IMR-90 (cell line): ENCODE data around the gene GPR171. TPM values are rescaled to one million over a fixed set of nuclear protein-coding genes. Genes with fewer than 3 reads are reported as not detected.

Experiments
- ATAC-seq: fragments of 200-7000 bp; cut with Tn5 transposase; 2 replicates; pipeline ENCODE4 v1.9.1; 2020; ENCODE audit warnings: low read depth, mild to moderate bottlenecking, moderate library complexity
- BruUV-seq: library from RNA; stranded (reverse); fragments of 400-500 nt; replicated peaks from 2 replicates; lab custom pipeline; 2021; lab: Mats Ljungman, UMichigan
- CTCF ChIA-PET: fragments of 300-600 bp; formaldehyde crosslinking; extraction: SDS; loops from one replicate; lab custom pipeline; 2021; ENCODE audit warnings: antibody characterized with exemption; lab: Yijun Ruan, JAX
- POLR2A ChIA-PET: fragments of 300-600 bp; sonication (Branson Sonifier 250); formaldehyde crosslinking; loops from one replicate; lab custom pipeline; 2022; ENCODE audit warnings: antibody characterized with exemption; ENCODE audit not compliant: unreplicated experiment; lab: Charles Lee
- DNase-seq: peaks from one replicate; pipeline ENCODE4 v3.0.0; 2013
- H2AFZ ChIP-seq: replicated peaks from 2 replicates; pipeline ENCODE3; 2013; ENCODE audit warnings: low read length, mild to moderate bottlenecking; ENCODE audit not compliant: poor library complexity
- H2AK5ac ChIP-seq: 2 replicates; pipeline ENCODE4 v1.6.1; 2013; ENCODE audit warnings: low read depth, low read length, inconsistent platforms
- H2AK9ac ChIP-seq: replicated peaks from 2 replicates; pipeline ENCODE3; 2013; ENCODE audit warnings: mild to moderate bottlenecking, low read depth, low read length, moderate library complexity; ENCODE audit not compliant: poor library complexity
- H2BK120ac ChIP-seq: 2 replicates; pipeline ENCODE4 v1.6.1; 2013; ENCODE audit warnings: low read depth, low read length, inconsistent platforms
- H2BK15ac ChIP-seq: 3 replicates; pipeline ENCODE4 v1.6.1; 2013; ENCODE audit warnings: low read depth, low read length, inconsistent platforms
- H2BK20ac ChIP-seq: 2 replicates; pipeline ENCODE4 v1.6.1; 2013; ENCODE audit warnings: low read depth, mild to moderate bottlenecking, inconsistent platforms, low read length, moderate library complexity
- H2BK5ac ChIP-seq: 2 replicates; pipeline ENCODE4 v1.6.1; 2013; ENCODE audit warnings: mild to moderate bottlenecking, low read depth, low read length, inconsistent platforms; ENCODE audit not compliant: poor library complexity, severe bottlenecking
- H3K14ac ChIP-seq: replicated peaks from 2 replicates; pipeline ENCODE4 v1.6.1; 2013; ENCODE audit warnings: low read depth, low read length, inconsistent platforms
- H3K18ac ChIP-seq: 2 replicates; pipeline ENCODE4 v1.6.1; 2013; ENCODE audit warnings: low read depth, low read length, control low read depth
- H3K23ac ChIP-seq: 2 replicates; pipeline ENCODE4 v1.6.1; 2013; ENCODE audit warnings: low read depth, low read length, inconsistent platforms
- H3K27ac ChIP-seq: 2 replicates; pipeline ENCODE4 v1.5.1; 2013; ENCODE audit warnings: mild to moderate bottlenecking, control low read depth, low read length; ENCODE audit not compliant: insufficient read depth
- H3K27me3 ChIP-seq: 2 replicates; pipeline ENCODE4 v1.6.1; 2013; ENCODE audit warnings: low read length; ENCODE audit not compliant: control insufficient read depth, insufficient read depth
- H3K36me3 ChIP-seq: 2 replicates; pipeline ENCODE4 v1.6.1; 2013; ENCODE audit warnings: low read length, mixed read lengths; ENCODE audit not compliant: control insufficient read depth, insufficient read depth
- H3K4ac ChIP-seq: 2 replicates; pipeline ENCODE4 v1.6.1; 2013; ENCODE audit warnings: low read depth, low read length, inconsistent platforms
- H3K4me1 ChIP-seq: 2 replicates; pipeline ENCODE4 v1.6.1; 2013; ENCODE audit warnings: low read length, mixed read lengths; ENCODE audit not compliant: control insufficient read depth, insufficient read depth
- H3K4me2 ChIP-seq: 2 replicates; pipeline ENCODE4 v1.6.1; 2013; ENCODE audit warnings: low read depth, mild to moderate bottlenecking, control low read depth, low read length, moderate library complexity
- H3K4me3 ChIP-seq: 2 replicates; pipeline ENCODE4 v1.5.1; 2013; ENCODE audit warnings: low read depth, mild to moderate bottlenecking, control low read depth, low read length, moderate library complexity; ENCODE audit not compliant: insufficient read depth
- H3K56ac ChIP-seq: 2 replicates; pipeline ENCODE4 v1.6.1; 2013; ENCODE audit warnings: low read length, inconsistent platforms; ENCODE audit not compliant: insufficient read depth; ENCODE audit errors: extremely low read depth
- H3K79me1 ChIP-seq, 2 experiments: 2 replicates each; pipeline ENCODE4 v1.6.1; 2013; ENCODE audit warnings: low read length in 2 of 2, inconsistent platforms in 1 of 2, low read depth in 1 of 2
- H3K9ac ChIP-seq: 2 replicates; pipeline ENCODE4 v1.6.1; 2013; ENCODE audit warnings: low read depth, low read length, control low read depth
- H3K9me1 ChIP-seq: 2 replicates; pipeline ENCODE4 v1.6.1; 2013; ENCODE audit warnings: low read length, inconsistent platforms; ENCODE audit not compliant: insufficient read depth
- H3K9me3 ChIP-seq: 2 replicates; pipeline ENCODE4 v1.6.1; 2013; ENCODE audit warnings: low read length; ENCODE audit not compliant: control insufficient read depth, insufficient read depth
- H4K20me1 ChIP-seq: 2 replicates; pipeline ENCODE4 v1.6.1; 2013; ENCODE audit warnings: low read length, inconsistent platforms; ENCODE audit not compliant: insufficient read depth
- H4K5ac ChIP-seq: 2 replicates; pipeline ENCODE4 v1.6.1; 2013; ENCODE audit warnings: mild to moderate bottlenecking, low read depth, low read length, control low read depth
- H4K8ac ChIP-seq, 2 experiments: 2 replicates each; pipeline ENCODE4 v1.6.1; 2013; ENCODE audit warnings: low read depth in 2 of 2, low read length in 2 of 2, control low read depth in 1 of 2, inconsistent platforms in 1 of 2
- H4K91ac ChIP-seq: 2 replicates; pipeline ENCODE4 v1.6.1; 2013; ENCODE audit warnings: low read depth, low read length, inconsistent platforms; ENCODE audit not compliant: insufficient read depth
- BHLHE40 ChIP-seq: fragments of 150-350 bp; IDR thresholded peaks from 2 replicates; pipeline ENCODE4 v1.6.1; 2016; ENCODE audit warnings: mild to moderate bottlenecking, low read depth, low read length
- CEBPB ChIP-seq: IDR thresholded peaks from 2 replicates; pipeline ENCODE4 v1.6.1; 2012; ENCODE audit warnings: low read depth, low read length, improper control_type of control experiment
- CHD1 ChIP-seq: IDR thresholded peaks from 2 replicates; pipeline ENCODE4 v1.6.1; 2012; ENCODE audit warnings: low read depth, low read length, improper control_type of control experiment
- CTCF ChIP-seq: conservative IDR thresholded peaks from 2 replicates; pipeline ENCODE4 v1.5.1; 2012; ENCODE audit warnings: mild to moderate bottlenecking, low read depth, low read length, improper control_type of control experiment
- ELK1 ChIP-seq: fragments of 150-350 bp; IDR thresholded peaks from 2 replicates; pipeline ENCODE4 v1.6.1; 2016; ENCODE audit warnings: low read depth, mild to moderate bottlenecking, low read length, moderate library complexity, borderline replicate concordance
- FOS ChIP-seq: fragments of 150-350 bp; IDR thresholded peaks from 2 replicates; pipeline ENCODE4 v1.6.1; 2016; ENCODE audit warnings: low read depth, low read length
- MAZ ChIP-seq: IDR thresholded peaks from 2 replicates; pipeline ENCODE4 v1.6.1; 2012; ENCODE audit warnings: low read depth, mild to moderate bottlenecking, low read length, improper control_type of control experiment, moderate library complexity, borderline replicate concordance
- NFE2L2 ChIP-seq: fragments of 150-350 bp; IDR thresholded peaks from 2 replicates; pipeline ENCODE4 v1.6.1; 2016; ENCODE audit warnings: low read depth, mild to moderate bottlenecking, low read length
- POLR2A ChIP-seq: IDR thresholded peaks from 2 replicates; pipeline ENCODE4 v1.6.1; 2012; ENCODE audit warnings: mild to moderate bottlenecking, low read depth, low read length
- RAD21 ChIP-seq: IDR thresholded peaks from 2 replicates; pipeline ENCODE4 v1.6.1; 2012; ENCODE audit warnings: low read length, improper control_type of control experiment
- RCOR1 ChIP-seq: IDR thresholded peaks from 2 replicates; pipeline ENCODE4 v1.6.1; 2012; ENCODE audit warnings: mild to moderate bottlenecking, low read length, improper control_type of control experiment; ENCODE audit not compliant: insufficient replicate concordance
- SMC3 ChIP-seq: fragments of 150-350 bp; IDR thresholded peaks from 2 replicates; pipeline ENCODE4 v1.6.1; 2016; ENCODE audit warnings: low read depth, mild to moderate bottlenecking, antibody characterized with exemption, low read length, moderate library complexity
- USF2 ChIP-seq: fragments of 150-350 bp; IDR thresholded peaks from 2 replicates; pipeline ENCODE4 v1.6.1; 2017; ENCODE audit warnings: mild to moderate bottlenecking, antibody characterized with exemption, low read length, low read depth
- WGBS, 2 experiments: methylation state at CpG; one replicate each; pipeline versions ENCODE4 v1.1.5 to v1.1.7; 2013; ENCODE audit warnings: missing lambda C conversion rate in 2 of 2; ENCODE audit not compliant: insufficient read length in 1 of 2; ENCODE audit errors: extremely low coverage in 2 of 2; 5-methylcytosine and 5-hydroxymethylcytosine counted together
- dilution Hi-C: fragments of 300-500 bp; cut with HindIII; formaldehyde crosslinking; loops from one replicate; pipeline ENCODE4 v1.14.3; 2018; ENCODE audit warnings: low sequenced_read_pairs; ENCODE audit not compliant: unreplicated experiment
- in situ Hi-C: fragments of 300-500 bp; cut with MboI; formaldehyde crosslinking; loops from 3 replicates; pipeline ENCODE4 v1.14.3; 2019; ENCODE audit warnings: low sequenced_read_pairs, inconsistent platforms, mixed read lengths
- intact Hi-C: fragments of 100-400 bp; cut with micrococcal nuclease; formaldehyde crosslinking; loops from 2 replicates; pipeline ENCODE4 v1.10.0; 2022
- polyA plus RNA-seq, 3 experiments: library from polyadenylated mRNA; depleted of rRNA; stranded (reverse); fragments of >200 nt; gene quantifications; 2 replicates each; pipeline ENCODE4 v1.2.3, GENCODE V29; 2012; ENCODE audit warnings: low replicate concordance in 1 of 3
- total RNA-seq: library from RNA; depleted of rRNA; stranded (reverse); fragments of >200 nt; gene quantifications from 2 replicates; pipeline ENCODE4 v1.2.3, GENCODE V29; 2012

The GPR171 gene
- total and polyA plus RNA-seq, 2 of the 4 experiments (the other 2 are of a cell fraction): not detected

DNA sequence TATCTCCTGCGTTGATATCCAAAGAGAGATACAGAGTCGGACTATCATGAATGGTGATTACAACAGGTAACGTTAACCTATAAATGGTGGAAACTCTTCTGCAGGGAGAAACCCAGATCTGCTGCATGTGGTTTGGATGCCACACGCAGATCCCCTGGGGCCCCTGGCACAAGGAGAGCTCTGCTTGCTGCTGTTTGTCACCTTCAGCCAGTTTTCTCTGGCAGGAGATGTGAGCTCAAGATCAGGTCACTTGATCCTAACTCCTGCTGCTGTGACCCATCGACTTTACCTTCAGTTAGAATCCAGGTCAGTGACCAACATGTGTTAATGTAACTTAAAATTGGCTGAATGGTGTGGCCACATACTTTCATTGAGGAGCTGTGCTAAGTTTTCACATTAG is 23.8 kb upstream of the GPR171 start:
- H4K8ac ChIP-seq: peak overlapping the region; percentile 54 to 55; a peak in 3 of 4 replicates
- H4K91ac ChIP-seq: peak overlapping the region; percentile 81
- POLR2A ChIA-PET: interaction anchor here (0.6 kb wide), 1 partner anchor 464 kb away, joined by 9 read pairs; the partner anchor contains the start of gene SIAH2
- CTCF ChIA-PET: interaction anchor here (0.6 to 3.5 kb wide), 7 partner anchors 9 to 611 kb away, joined by 3 to 32 read pairs (median 6); partner anchors contain the start of gene P2RY14
- H2AK9ac ChIP-seq: no peak overlapping the region
- no peak overlapping the region for H3K4me2 ChIP-seq
- H2BK15ac ChIP-seq: peak overlapping the region; percentile 43; the same call in 2 of the 3 replicates
- peak overlapping the region; percentile 2 for H2BK5ac ChIP-seq
- ATAC-seq: no peak
- no peak overlapping the region for H3K4me3 ChIP-seq
- no peaks in the 10 kb centered on the region for H3K36me3 ChIP-seq
- peaks cover 21% of the 10 kb centered on the region for H3K4me1 ChIP-seq
- H4K5ac ChIP-seq: peak overlapping the region; percentile 47; the same call in 1 of the 2 replicates
- no peak for DNase-seq
- H3K79me1 ChIP-seq: no peaks in the 10 kb centered on the region
- H3K18ac ChIP-seq: peak overlapping the region; percentile 63
- peaks cover 7% of the 10 kb centered on the region; the same call in 1 of the 2 replicates for H3K9me1 ChIP-seq
- intact Hi-C loops (loop anchor here (1.0 to 5.0 kb wide), 5 partner anchors 56 to 690 kb away; no protein-coding TSS in a partner anchor), dilution Hi-C loops (no loop called here), in situ Hi-C loops (loop anchor here (5.0 to 10.0 kb wide), 3 partner anchors 50 to 208 kb away; partner anchors contain the start of gene P2RY14)
- H3K4ac ChIP-seq: peak overlapping the region; percentile 78; the same call in 1 of the 2 replicates
- H2AFZ ChIP-seq: no peak overlapping the region
- H2BK120ac ChIP-seq: peak overlapping the region; percentile 87
- peak overlapping the region; percentile 84 for H2AK5ac ChIP-seq
- H3K9ac ChIP-seq: peak overlapping the region; percentile 20; the same call in 1 of the 2 replicates
- TF ChIP-seq FOS (no peak), CEBPB (no peak), NFE2L2 (no peak), BHLHE40 (no peak), RCOR1 (no peak), SMC3 (no peak), CTCF (no peak), USF2 (no peak), ELK1 (no peak), POLR2A (no peak), MAZ (no peak), RAD21 (no peak), CHD1 (no peak)
- H4K20me1 ChIP-seq: no peaks in the 10 kb centered on the region
- no peak overlapping the region for H3K23ac ChIP-seq
- H3K27me3 ChIP-seq: no peaks in the 10 kb centered on the region
- peak overlapping the region; percentile 74; the same call in 1 of the 2 replicates for H3K14ac ChIP-seq
- peak overlapping the region; percentile 73 for H2BK20ac ChIP-seq
- no TSS peak for BruUV-seq
- WGBS, 2 experiments: 86% methylated on average over 3 of the region's 5 CpGs; no CpG with 5 or more reads in 1 of the 2 experiments
- H3K9me3 ChIP-seq: peaks cover under 1% of the 10 kb centered on the region; the same call in 1 of the 2 replicates
- no peak overlapping the region for H3K27ac ChIP-seq
- H3K56ac ChIP-seq: no peak overlapping the region
